ENCODE measurements around the gene PARVB. TPM values are rescaled to one million over a fixed set of nuclear protein-coding genes. Genes with fewer than 3 reads are reported as not detected.
"Not testable (repeated sequence)": the region's sequence is repeated elsewhere in the genome, so short reads cannot be mapped to it uniquely, and the experiment has no call there.

The PARVB gene
- total RNA-seq, 4 donors from 2014 or later: 32.1 to 61.9 (median 41.9) TPM

DNA sequence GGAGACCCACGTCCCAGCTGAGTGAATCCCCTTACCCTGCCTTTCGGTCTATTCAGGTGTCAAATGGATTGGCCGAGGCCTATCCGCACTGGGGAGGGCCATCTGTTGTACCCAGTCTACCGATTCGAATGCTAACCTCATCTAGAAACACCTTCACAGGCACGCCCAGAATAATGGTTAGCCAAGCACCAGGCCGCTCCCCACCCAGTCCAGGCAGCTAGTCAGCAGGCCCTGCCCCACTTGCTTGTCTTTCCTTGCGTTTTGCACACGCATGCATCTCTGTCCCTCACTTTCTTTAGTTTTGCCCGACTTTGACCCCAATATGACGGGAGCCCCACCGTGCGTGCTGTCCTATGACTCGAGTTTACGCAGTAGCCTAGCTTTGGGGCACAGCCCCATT is 31.7 kb downstream of the PARVB start:
- ATAC-seq: no peak
- no peak overlapping the region for H3K4me3 ChIP-seq
- H3K9me3 ChIP-seq: peaks cover 0 to 8% (median 0%) of the 10 kb centered on the region in 3 donors
- TF ChIP-seq POLR2AphosphoS5 (IDR thresholded peaks at IDR 0.05) (no peak), POLR2A (IDR thresholded peaks at IDR 0.05) (no peak), EP300 (IDR thresholded peaks at IDR 0.05) (no peak)
- TF ChIP-seq, protein P1, sequence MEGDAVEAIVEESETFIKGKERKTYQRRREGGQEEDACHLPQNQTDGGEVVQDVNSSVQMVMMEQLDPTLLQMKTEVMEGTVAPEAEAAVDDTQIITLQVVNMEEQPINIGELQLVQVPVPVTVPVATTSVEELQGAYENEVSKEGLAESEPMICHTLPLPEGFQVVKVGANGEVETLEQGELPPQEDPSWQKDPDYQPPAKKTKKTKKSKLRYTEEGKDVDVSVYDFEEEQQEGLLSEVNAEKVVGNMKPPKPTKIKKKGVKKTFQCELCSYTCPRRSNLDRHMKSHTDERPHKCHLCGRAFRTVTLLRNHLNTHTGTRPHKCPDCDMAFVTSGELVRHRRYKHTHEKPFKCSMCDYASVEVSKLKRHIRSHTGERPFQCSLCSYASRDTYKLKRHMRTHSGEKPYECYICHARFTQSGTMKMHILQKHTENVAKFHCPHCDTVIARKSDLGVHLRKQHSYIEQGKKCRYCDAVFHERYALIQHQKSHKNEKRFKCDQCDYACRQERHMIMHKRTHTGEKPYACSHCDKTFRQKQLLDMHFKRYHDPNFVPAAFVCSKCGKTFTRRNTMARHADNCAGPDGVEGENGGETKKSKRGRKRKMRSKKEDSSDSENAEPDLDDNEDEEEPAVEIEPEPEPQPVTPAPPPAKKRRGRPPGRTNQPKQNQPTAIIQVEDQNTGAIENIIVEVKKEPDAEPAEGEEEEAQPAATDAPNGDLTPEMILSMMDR (IDR thresholded peaks at IDR 0.05): no peak
- 94 to 96% methylated on average over 5 to 12 of the region's 16 CpGs for WGBS, 2 donors (ENCODE audit: low coverage in 1 of 2)
- peak overlapping the region in 1 of 4 donors; percentile 17 for H3K27ac ChIP-seq
- no peaks in the 10 kb centered on the region for H3K27me3 ChIP-seq
- H3K4me1 ChIP-seq: peaks cover 0 to 58% (median 7%) of the 10 kb centered on the region in 3 donors
- no peaks in the 10 kb centered on the region for H3K36me3 ChIP-seq

DNA sequence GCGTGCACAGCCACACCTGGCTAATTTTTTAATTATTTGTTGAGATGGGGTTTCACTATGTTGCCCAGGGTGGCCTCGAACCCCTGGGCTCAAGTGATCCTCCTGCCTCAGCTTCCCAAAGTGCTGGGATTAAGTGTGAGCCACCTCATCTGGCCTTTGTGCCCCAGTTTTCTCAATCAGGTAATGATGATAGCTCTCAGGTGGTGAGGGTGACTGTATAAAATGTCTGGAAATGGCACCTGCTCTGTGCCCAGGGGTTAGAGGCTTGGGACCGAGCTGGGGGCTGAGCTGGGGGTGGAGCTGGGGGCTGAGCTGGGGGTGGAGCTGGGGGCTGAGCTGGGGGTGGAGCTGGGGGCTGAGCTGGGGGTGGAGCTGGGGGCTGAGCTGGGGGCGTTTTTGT is 32.5 kb downstream of the PARVB start:
- peak overlapping the region in 2 of 4 donors; percentile 73 to 79 for H3K27ac ChIP-seq
- H3K27me3 ChIP-seq, ATAC-seq, H3K4me3 ChIP-seq, H3K36me3 ChIP-seq: not testable (repeated sequence)
- H3K9me3 ChIP-seq: peaks cover 0 to 12% (median 0%) of the 10 kb centered on the region in 3 donors
- peaks cover 0 to 53% (median 7%) of the 10 kb centered on the region in 3 donors for H3K4me1 ChIP-seq
- WGBS, 2 donors (ENCODE audit: low coverage in 1 of 2): 0% methylated on average over 1 of the region's 4 CpGs; no CpG with 5 or more reads in 1 of the 2 donors

DNA sequence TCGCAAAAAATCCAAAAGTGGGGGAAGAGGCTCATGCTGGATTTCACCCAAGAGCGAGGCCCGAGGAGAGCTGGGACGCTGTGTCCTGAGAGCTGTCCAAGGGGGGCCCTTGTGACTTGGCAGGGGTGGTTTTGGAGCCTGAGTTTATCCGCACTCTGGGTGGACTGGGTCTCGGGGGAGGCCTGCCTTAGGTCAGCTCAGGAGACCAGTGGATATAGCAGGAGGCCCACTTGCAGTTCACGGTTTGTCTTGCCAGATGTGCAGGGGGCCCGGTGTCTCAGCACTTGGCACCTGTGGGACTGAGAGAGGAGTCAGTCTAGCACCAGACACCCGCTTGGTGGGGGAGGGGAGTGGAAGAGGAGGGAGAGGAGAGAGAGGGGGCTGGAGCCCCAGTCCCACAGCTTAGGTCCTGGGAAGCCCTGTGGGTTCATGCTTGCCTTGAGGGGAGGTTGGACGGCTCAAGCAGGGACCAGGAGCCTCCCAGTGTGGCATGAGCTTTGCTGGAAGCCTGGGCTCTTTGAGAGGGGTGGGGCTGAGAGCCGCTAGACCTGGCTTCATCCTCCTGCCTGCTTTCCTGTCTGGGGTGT is 33.4 kb downstream of the PARVB start:
- peaks cover 0 to 53% (median 7%) of the 10 kb centered on the region in 3 donors for H3K4me1 ChIP-seq
- H3K36me3 ChIP-seq: no peaks in the 10 kb centered on the region
- TF ChIP-seq POLR2AphosphoS5 (IDR thresholded peaks at IDR 0.05) (peak; percentile 52), EP300 (IDR thresholded peaks at IDR 0.05) (no peak)
- peak; percentile 88 for ATAC-seq
- peaks cover 0 to 12% (median 0%) of the 10 kb centered on the region in 3 donors for H3K9me3 ChIP-seq
- H3K27ac ChIP-seq: peak overlapping the region in 3 of 4 donors; percentile 63 to 79 (median 73)
- H3K27me3 ChIP-seq: no peaks in the 10 kb centered on the region
- H3K4me3 ChIP-seq: peak overlapping the region in 1 of 2 donors; percentile 1
- WGBS, 2 donors (ENCODE audit: low coverage in 1 of 2): 30 to 34% methylated on average over 3 to 8 of the region's 11 CpGs

DNA sequence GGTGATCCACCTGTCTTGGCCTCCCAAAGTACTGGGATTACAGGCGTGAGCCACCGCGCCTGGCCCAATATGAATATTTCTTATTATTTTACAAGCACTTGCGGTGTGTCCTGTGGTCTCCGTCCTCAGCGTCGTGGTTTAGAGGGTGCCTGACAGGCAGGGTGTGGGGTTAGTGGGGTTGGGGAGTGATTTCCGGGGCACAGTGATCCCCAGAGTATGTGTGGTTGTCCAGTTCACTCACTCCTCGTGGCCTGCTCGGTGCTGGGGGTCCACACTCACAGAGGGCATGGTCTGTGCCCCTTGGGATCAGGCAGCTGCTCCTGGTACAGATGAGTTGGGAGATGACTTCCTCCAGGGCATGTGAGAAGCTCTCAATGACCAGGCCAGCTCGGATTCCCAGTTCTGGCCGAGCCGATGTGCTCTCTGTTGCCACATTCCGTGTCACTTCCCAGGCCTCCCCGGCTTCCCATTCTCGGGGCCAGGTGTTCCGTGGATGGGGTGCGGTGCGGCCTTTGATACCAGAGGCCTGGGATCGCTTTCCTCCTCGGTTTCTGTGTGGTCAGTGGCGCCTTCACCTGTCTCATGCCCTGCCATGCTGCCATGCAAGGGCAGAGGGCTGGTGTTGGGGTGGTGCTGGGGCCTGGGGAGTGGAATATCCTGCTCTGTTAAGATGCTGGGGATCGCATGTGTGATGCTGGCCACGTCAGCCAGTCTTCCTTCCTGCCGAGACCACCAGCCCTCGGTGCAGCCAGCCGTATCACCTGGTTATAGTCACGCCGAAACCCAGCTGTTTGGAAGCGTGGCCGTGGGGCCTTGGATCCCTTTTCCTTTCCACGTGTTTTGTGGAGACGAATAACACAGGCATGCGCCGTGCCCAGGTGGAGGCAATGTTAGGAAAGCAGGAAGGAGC is 39.6 kb downstream of the PARVB start:
- 93 to 100% methylated on average over 6 to 9 of the region's 35 CpGs for WGBS, 2 donors (ENCODE audit: low coverage in 1 of 2)
- Histone ChIP-seq H3K4me1 (peaks cover 0 to 33% (median 3%) of the 10 kb centered on the region in 3 donors), H3K9me3 (peaks cover 0 to 12% (median 0%) of the 10 kb centered on the region in 3 donors), H3K36me3 (no peaks in the 10 kb centered on the region), H3K27ac (no peak overlapping the region), H3K4me3 (no peak overlapping the region), H3K27me3 (no peaks in the 10 kb centered on the region)
- ATAC-seq: no peak
- TF ChIP-seq EP300 (IDR thresholded peaks at IDR 0.05) (no peak), POLR2A (IDR thresholded peaks at IDR 0.05) (no peak)
- TF ChIP-seq, protein P1 (IDR thresholded peaks at IDR 0.05): no peak

DNA sequence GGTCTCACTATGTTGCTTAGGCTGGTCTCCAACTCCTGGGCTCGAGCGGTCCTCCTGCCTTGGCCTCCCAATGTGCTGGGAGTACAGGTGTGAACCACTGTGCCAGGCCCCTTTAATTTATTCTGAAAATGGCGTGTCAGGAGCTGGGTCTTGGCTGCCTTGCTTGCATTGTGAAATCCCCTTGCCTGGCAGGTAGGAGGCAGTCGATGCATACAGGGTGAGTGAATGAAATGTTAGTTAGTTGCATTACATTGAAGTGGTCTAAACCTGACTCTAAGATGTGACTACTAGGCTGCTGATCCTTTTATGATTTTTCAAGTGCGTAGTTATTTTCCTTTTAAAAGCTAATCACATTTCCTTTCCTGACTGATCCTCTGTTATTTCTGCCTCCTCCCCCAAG is 42.9 kb downstream of the PARVB start:
- TF ChIP-seq, protein P1 (IDR thresholded peaks at IDR 0.05): no peak
- TF ChIP-seq EP300 (IDR thresholded peaks at IDR 0.05): no peak
- no peak for TF ChIP-seq POLR2A (IDR thresholded peaks at IDR 0.05)
- no peak for TF ChIP-seq POLR2AphosphoS5 (IDR thresholded peaks at IDR 0.05)
- Histone ChIP-seq H3K4me1 (peaks cover 0 to 23% (median 3%) of the 10 kb centered on the region in 3 donors), H3K27me3 (no peaks in the 10 kb centered on the region), H3K4me3 (no peak overlapping the region), H3K36me3 (no peaks in the 10 kb centered on the region), H3K9me3 (no peaks in the 10 kb centered on the region), H3K27ac (no peak overlapping the region)
- no peak for ATAC-seq
- WGBS, 2 donors (ENCODE audit: low coverage in 1 of 2): 97% methylated on average over 3 of the region's 5 CpGs; no CpG with 5 or more reads in 1 of the 2 donors
